SH-SY5Y (cell line): Measurements from ENCODE around the gene GABRA5.

ENCODE experiments used
- GATA2 ChIP-seq: IDR thresholded peaks from 2 replicates; pipeline ENCODE4 v1.6.1; 2011; ENCODE audit warnings: mild to moderate bottlenecking, low read depth, low read length
- GATA3 ChIP-seq: IDR thresholded peaks from 2 replicates; pipeline ENCODE4 v1.6.1; 2011; ENCODE audit warnings: low read depth, mild to moderate bottlenecking, low read length, moderate library complexity

DNA sequence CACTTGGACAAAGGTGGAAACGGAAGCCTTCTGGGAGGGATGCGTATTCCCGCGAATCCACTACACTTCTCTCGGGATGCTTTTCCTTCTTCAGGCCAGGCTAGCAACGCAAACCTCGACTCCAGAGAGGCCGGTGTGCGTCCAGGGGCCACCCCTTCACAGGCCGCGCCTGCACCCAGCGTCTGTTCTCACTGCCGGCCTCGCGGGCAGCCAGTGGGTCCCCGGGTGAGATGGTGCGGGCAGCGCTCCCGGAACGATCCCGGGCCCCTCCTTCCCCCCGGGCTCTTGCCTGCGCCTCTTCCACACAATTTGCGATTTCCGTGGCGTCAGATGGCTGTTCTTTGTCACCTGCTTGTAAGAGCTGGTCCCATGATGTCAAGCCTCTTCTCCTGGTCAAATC, 27.3 kb downstream of the GABRA5 start:
- TF ChIP-seq GATA2 (no peak), GATA3 (no peak)
